Skeletal muscle satellite cell (primary cell): ENCODE measurements around the gene TMEM106B.

Experiments
- H3K27me3 ChIP-seq: 2 replicates; pipeline ENCODE4 v1.7.0; 2013; ENCODE audit warnings: low read length; ENCODE audit not compliant: control insufficient read depth, insufficient read depth
- H3K36me3 ChIP-seq: 2 replicates; pipeline ENCODE4 v1.7.0; 2013; ENCODE audit warnings: mild to moderate bottlenecking, control low read depth, low read length; ENCODE audit not compliant: insufficient read depth
- H3K4me1 ChIP-seq: 2 replicates; pipeline ENCODE4 v1.7.0; 2013; ENCODE audit warnings: low read length; ENCODE audit not compliant: control insufficient read depth, insufficient read depth
- H3K4me2 ChIP-seq: 2 replicates; pipeline ENCODE4 v1.7.0; 2013; ENCODE audit warnings: mild to moderate bottlenecking, low read length
- H3K4me3 ChIP-seq: 2 replicates; pipeline ENCODE4 v1.7.0; 2013; ENCODE audit warnings: low read length
- H3K9ac ChIP-seq: 2 replicates; pipeline ENCODE4 v1.7.0; 2013; ENCODE audit warnings: mild to moderate bottlenecking, low read depth, low read length, moderate library complexity
- H3K9me3 ChIP-seq: replicated peaks from 2 replicates; pipeline ENCODE4 v1.7.0; 2013; ENCODE audit warnings: mild to moderate bottlenecking, control low read depth, low read length

Gene TMEM106B

GRCh38 chr7:12231097-12231496 is 20.0 kb downstream of the TMEM106B start:
- no peaks in the 10 kb centered on the region for H3K27me3 ChIP-seq

DNA sequence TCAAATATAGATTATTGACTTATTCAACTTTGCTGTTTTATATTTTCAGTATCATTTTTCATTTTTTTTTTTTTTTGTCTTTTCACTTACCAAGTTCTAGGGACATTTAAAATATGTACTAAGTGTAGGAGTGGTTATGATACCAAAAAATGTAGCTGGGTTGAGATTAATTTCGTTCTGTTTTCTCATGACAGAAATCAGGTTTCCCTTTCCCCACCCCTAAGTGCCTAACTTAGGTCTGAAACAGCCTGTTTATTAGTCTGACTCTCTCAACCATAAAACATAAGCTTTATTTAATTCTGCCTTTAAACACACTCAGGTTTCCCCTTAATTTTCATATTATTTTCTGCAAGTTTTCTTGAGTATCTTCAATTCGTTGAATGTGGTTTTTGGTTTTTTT is 22.1 kb downstream of the TMEM106B start:
- Histone ChIP-seq H3K4me2 (no peak overlapping the region), H3K9me3 (no peaks in the 10 kb centered on the region), H3K4me1 (no peaks in the 10 kb centered on the region), H3K27me3 (no peaks in the 10 kb centered on the region), H3K4me3 (no peak overlapping the region), H3K36me3 (peaks cover 25% of the 10 kb centered on the region), H3K9ac (no peak overlapping the region)

More at GRCh38 chr7:12231097-12231496, 20.0 kb downstream of the TMEM106B start:
- H3K4me2 ChIP-seq: no peak overlapping the region
- peaks cover 20% of the 10 kb centered on the region for H3K36me3 ChIP-seq
- no peaks in the 10 kb centered on the region for H3K4me1 ChIP-seq
- H3K9ac ChIP-seq: no peak overlapping the region
- no peak overlapping the region for H3K4me3 ChIP-seq
- H3K9me3 ChIP-seq: no peaks in the 10 kb centered on the region

- Histone ChIP-seq H3K4me2 (no peak overlapping the region), H3K9ac (no peak overlapping the region)
Observed at GRCh38 chr7:12234334-12234865, 23.3 kb downstream of the TMEM106B start.

DNA sequence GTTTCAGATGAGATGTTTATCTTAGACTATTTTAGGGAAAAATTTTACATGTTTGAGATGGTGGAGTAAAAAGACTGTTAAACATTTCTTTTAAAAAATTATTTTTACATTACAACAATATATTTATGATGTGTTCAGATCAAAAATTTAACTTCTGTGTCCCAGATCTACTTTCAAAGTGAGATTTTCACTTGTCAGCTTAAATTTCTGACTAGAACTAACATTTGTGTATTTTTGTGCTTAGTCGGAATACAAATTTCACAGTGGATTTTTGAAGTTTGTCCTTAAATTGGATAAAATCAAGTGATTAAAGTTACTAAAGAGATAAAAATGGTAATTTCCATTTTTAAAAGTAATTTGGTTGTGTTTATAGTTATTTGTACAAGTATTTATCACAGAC is 24.9 kb downstream of the TMEM106B start:
- Histone ChIP-seq H3K4me3 (no peak overlapping the region), H3K27me3 (no peaks in the 10 kb centered on the region)

More at GRCh38 chr7:12234334-12234865, 23.3 kb downstream of the TMEM106B start:
- Histone ChIP-seq H3K9me3 (no peaks in the 10 kb centered on the region), H3K4me3 (no peak overlapping the region), H3K36me3 (peaks cover 30% of the 10 kb centered on the region), H3K4me1 (no peaks in the 10 kb centered on the region), H3K27me3 (no peaks in the 10 kb centered on the region)

GRCh38 chr7:12237007-12237406 is 25.9 kb downstream of the TMEM106B start:
- H3K4me3 ChIP-seq: no peak overlapping the region
- no peak overlapping the region for H3K9ac ChIP-seq
- no peaks in the 10 kb centered on the region for H3K27me3 ChIP-seq
- H3K4me2 ChIP-seq: no peak overlapping the region
- H3K9me3 ChIP-seq: no peaks in the 10 kb centered on the region
- no peaks in the 10 kb centered on the region for H3K4me1 ChIP-seq
- H3K36me3 ChIP-seq: peaks cover 24% of the 10 kb centered on the region

More for the DNA sequence above, 24.9 kb downstream of the TMEM106B start:
- no peaks in the 10 kb centered on the region for H3K4me1 ChIP-seq
- H3K9me3 ChIP-seq: no peaks in the 10 kb centered on the region
- H3K4me2 ChIP-seq: no peak overlapping the region
- no peak overlapping the region for H3K9ac ChIP-seq
- H3K36me3 ChIP-seq: peaks cover 27% of the 10 kb centered on the region

GRCh38 chr7:12239806-12240205 is 28.7 kb downstream of the TMEM106B start:
- Histone ChIP-seq H3K36me3 (peaks cover 13% of the 10 kb centered on the region), H3K9me3 (no peaks in the 10 kb centered on the region), H3K9ac (no peak overlapping the region), H3K4me1 (no peaks in the 10 kb centered on the region), H3K4me3 (no peak overlapping the region), H3K4me2 (no peak overlapping the region), H3K27me3 (no peaks in the 10 kb centered on the region)

- H3K4me1 ChIP-seq: no peaks in the 10 kb centered on the region
- no peak overlapping the region for H3K9ac ChIP-seq
- H3K27me3 ChIP-seq: no peaks in the 10 kb centered on the region
- no peak overlapping the region for H3K4me3 ChIP-seq
- no peak overlapping the region for H3K4me2 ChIP-seq
- H3K9me3 ChIP-seq: no peaks in the 10 kb centered on the region
- H3K36me3 ChIP-seq: no peaks in the 10 kb centered on the region
Observed at GRCh38 chr7:12244129-12244528, 33.0 kb downstream of the TMEM106B start.

GRCh38 chr7:12244694-12245093 is 33.6 kb downstream of the TMEM106B start:
- Histone ChIP-seq H3K4me3 (no peak overlapping the region), H3K9ac (no peak overlapping the region), H3K4me2 (no peak overlapping the region), H3K9me3 (no peaks in the 10 kb centered on the region), H3K4me1 (no peaks in the 10 kb centered on the region), H3K27me3 (no peaks in the 10 kb centered on the region), H3K36me3 (no peaks in the 10 kb centered on the region)

DNA sequence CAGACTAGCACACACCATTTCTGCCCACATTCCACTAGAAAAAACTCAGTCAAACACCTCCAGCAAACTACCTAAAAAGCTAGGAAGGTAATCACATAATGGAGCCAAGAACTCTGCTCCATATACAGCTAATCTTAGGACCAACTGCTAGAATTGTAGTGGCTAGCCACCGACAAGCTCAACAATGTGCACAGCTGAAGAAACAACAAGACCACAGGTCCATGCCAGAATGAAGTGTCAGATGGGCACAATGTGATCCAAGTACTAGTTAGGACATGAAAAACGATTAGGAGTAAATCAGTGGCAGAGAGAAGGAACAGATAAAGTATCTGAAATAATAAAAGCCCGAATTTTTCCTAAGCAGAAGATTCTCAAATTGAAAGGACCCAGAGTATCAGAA is 38.6 kb downstream of the TMEM106B start:
- no peaks in the 10 kb centered on the region for H3K4me1 ChIP-seq
- H3K4me2 ChIP-seq: no peak overlapping the region
- no peak overlapping the region for H3K9ac ChIP-seq
- H3K27me3 ChIP-seq: no peaks in the 10 kb centered on the region
- no peaks in the 10 kb centered on the region for H3K36me3 ChIP-seq
- H3K9me3 ChIP-seq: no peaks in the 10 kb centered on the region
- no peak overlapping the region for H3K4me3 ChIP-seq

- no peak overlapping the region for H3K4me3 ChIP-seq
- no peaks in the 10 kb centered on the region for H3K36me3 ChIP-seq
- H3K27me3 ChIP-seq: no peaks in the 10 kb centered on the region
- H3K9ac ChIP-seq: no peak overlapping the region
- no peaks in the 10 kb centered on the region for H3K9me3 ChIP-seq
- H3K4me2 ChIP-seq: no peak overlapping the region
- H3K4me1 ChIP-seq: no peaks in the 10 kb centered on the region
Observed at GRCh38 chr7:12250232-12250631, 39.1 kb downstream of the TMEM106B start.

DNA sequence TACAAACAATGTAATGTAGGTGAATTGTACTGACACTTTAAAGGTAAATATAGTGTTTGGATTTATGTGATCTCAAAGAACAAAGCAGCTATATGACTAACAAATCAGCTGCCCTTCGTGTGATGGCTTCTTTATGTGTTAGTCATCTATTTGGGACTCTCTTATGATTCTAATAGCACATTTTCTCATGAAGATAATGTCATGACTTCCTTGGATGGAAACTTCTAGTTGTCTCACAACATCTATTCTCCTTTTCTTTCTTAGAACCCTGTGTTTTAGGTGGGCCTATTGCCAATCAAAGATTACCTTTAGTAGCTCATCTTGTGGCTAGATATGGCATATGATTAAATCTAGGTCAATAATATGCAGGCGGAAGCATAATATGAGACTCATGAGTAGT is 45.0 kb downstream of the TMEM106B start:
- Histone ChIP-seq H3K36me3 (no peaks in the 10 kb centered on the region), H3K4me1 (no peaks in the 10 kb centered on the region), H3K9ac (no peak overlapping the region), H3K9me3 (no peaks in the 10 kb centered on the region), H3K27me3 (no peaks in the 10 kb centered on the region), H3K4me2 (no peak overlapping the region), H3K4me3 (no peak overlapping the region)

GRCh38 chr7:12257582-12257981 is 46.5 kb downstream of the TMEM106B start:
- no peaks in the 10 kb centered on the region for H3K4me1 ChIP-seq
- H3K36me3 ChIP-seq: no peaks in the 10 kb centered on the region
- H3K4me3 ChIP-seq: no peak overlapping the region
- no peak overlapping the region for H3K4me2 ChIP-seq
- H3K27me3 ChIP-seq: no peaks in the 10 kb centered on the region
- no peak overlapping the region for H3K9ac ChIP-seq
- no peaks in the 10 kb centered on the region for H3K9me3 ChIP-seq
